ENCODE results near the gene KLF9.

Gene KLF9

GRCh38 chr9:70411930-70412831, 2.3 kb downstream of the KLF9 start:
- H3K9me2 ChIP-seq (ENCODE audit: low read depth, low read length), result no peaks in the 10 kb centered on the region
- H2AFZ ChIP-seq (ENCODE audit: low read length), result no peak overlapping the region
- peaks cover 47% of the 10 kb centered on the region for H3K4me1 ChIP-seq (ENCODE audit: insufficient read depth, low read length, severe bottlenecking)
- peak overlapping the region; percentile 68 for H3K4me3 ChIP-seq (ENCODE audit: low read depth, low read length, poor library complexity, severe bottlenecking)
- no peak overlapping the region for H3K27ac ChIP-seq (ENCODE audit: low read depth, low read length, poor library complexity, severe bottlenecking)
- no peaks in the 10 kb centered on the region for H4K20me1 ChIP-seq (ENCODE audit: insufficient read depth, low read length)
- H3K79me2 ChIP-seq (ENCODE audit: insufficient read depth, low read length), result no peaks in the 10 kb centered on the region
- peak overlapping the region; percentile 61; the same call in 1 of the 2 replicates for H3K9ac ChIP-seq (ENCODE audit: low read length)
- H3K27me3 ChIP-seq (ENCODE audit: insufficient read depth, low read length), result no peaks in the 10 kb centered on the region
- peak overlapping the region; percentile 83 for H3K4me2 ChIP-seq (ENCODE audit: low read length)
- H3K9me3 ChIP-seq (ENCODE audit: low read length), result no peaks in the 10 kb centered on the region
- no peaks in the 10 kb centered on the region for H3K36me3 ChIP-seq (ENCODE audit: insufficient read depth, low read length)
- 0 out of 2 replicates have a peak, but pooled peaks cover 5% of the 10 kb centered on the region for H3F3A ChIP-seq (ENCODE audit: insufficient read depth, low read length)
- TF ChIP-seq EZH2 (IDR thresholded peaks at IDR 0.05; ENCODE audit: borderline replicate concordance, low read length) (no peak), CTCF (IDR thresholded peaks at IDR 0.05; ENCODE audit: low read length) (no peak)

GRCh38 chr9:70411121-70411929, 3.1 kb downstream of the KLF9 start:
- 0 out of 2 replicates have a peak, but pooled peaks cover 5% of the 10 kb centered on the region for H3F3A ChIP-seq (ENCODE audit: insufficient read depth, low read length)
- no peak overlapping the region for H3K27ac ChIP-seq (ENCODE audit: low read depth, low read length, poor library complexity, severe bottlenecking)
- TF ChIP-seq CTCF (IDR thresholded peaks at IDR 0.05; ENCODE audit: low read length) (no peak), EZH2 (IDR thresholded peaks at IDR 0.05; ENCODE audit: borderline replicate concordance, low read length) (no peak)
- no peaks in the 10 kb centered on the region for H3K27me3 ChIP-seq (ENCODE audit: insufficient read depth, low read length)
- H3K4me2 ChIP-seq (ENCODE audit: low read length), result peak overlapping the region; percentile 83
- no peak overlapping the region for H2AFZ ChIP-seq (ENCODE audit: low read length)
- H3K79me2 ChIP-seq (ENCODE audit: insufficient read depth, low read length), result no peaks in the 10 kb centered on the region
- no peaks in the 10 kb centered on the region for H4K20me1 ChIP-seq (ENCODE audit: insufficient read depth, low read length)
- H3K4me3 ChIP-seq (ENCODE audit: low read depth, low read length, poor library complexity, severe bottlenecking), result peak overlapping the region; percentile 68
- no peaks in the 10 kb centered on the region for H3K9me2 ChIP-seq (ENCODE audit: low read depth, low read length)
- H3K4me1 ChIP-seq (ENCODE audit: insufficient read depth, low read length, severe bottlenecking), result peaks cover 46% of the 10 kb centered on the region
- H3K9me3 ChIP-seq (ENCODE audit: low read length), result no peaks in the 10 kb centered on the region
- H3K9ac ChIP-seq (ENCODE audit: low read length), result no peak overlapping the region
- H3K36me3 ChIP-seq (ENCODE audit: insufficient read depth, low read length), result no peaks in the 10 kb centered on the region

DNA sequence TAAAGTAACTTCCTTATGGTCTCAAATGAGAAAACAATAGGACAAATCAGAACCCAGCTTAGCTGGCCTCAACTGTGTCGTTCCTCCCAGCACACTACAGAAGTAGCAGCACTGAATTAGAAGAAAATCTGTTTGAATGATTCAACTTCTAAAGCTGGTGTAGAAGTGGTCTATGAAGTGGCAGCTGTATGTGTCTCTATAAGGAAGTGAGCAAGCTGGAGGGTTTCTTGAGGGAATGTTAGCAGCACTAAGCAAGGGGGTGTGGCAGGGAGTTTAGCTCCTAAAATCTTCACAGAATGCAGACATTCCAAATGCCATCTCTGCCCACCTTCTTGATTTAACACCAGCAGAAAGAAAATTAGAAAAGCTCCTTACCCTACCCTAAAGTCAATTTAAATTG, 4.1 kb downstream of the KLF9 start:
- Histone ChIP-seq H3K9ac (ENCODE audit: low read length) (no peak overlapping the region), H3K79me2 (ENCODE audit: insufficient read depth, low read length) (no peaks in the 10 kb centered on the region)

More for the DNA sequence above, 4.1 kb downstream of the KLF9 start:
- Histone ChIP-seq H3K9me2 (ENCODE audit: low read depth, low read length) (no peaks in the 10 kb centered on the region), H3K36me3 (ENCODE audit: insufficient read depth, low read length) (no peaks in the 10 kb centered on the region), H3K4me2 (ENCODE audit: low read length) (no peak overlapping the region), H3K27me3 (ENCODE audit: insufficient read depth, low read length) (no peaks in the 10 kb centered on the region), H4K20me1 (ENCODE audit: insufficient read depth, low read length) (no peaks in the 10 kb centered on the region), H3K4me3 (ENCODE audit: low read depth, low read length, poor library complexity, severe bottlenecking) (no peak overlapping the region), H2AFZ (ENCODE audit: low read length) (no peak overlapping the region), H3K4me1 (ENCODE audit: insufficient read depth, low read length, severe bottlenecking) (peaks cover 45% of the 10 kb centered on the region), H3F3A (ENCODE audit: insufficient read depth, low read length) (0 out of 2 replicates have a peak, but pooled peaks cover 5% of the 10 kb centered on the region), H3K27ac (ENCODE audit: low read depth, low read length, poor library complexity, severe bottlenecking) (no peak overlapping the region), H3K9me3 (ENCODE audit: low read length) (no peaks in the 10 kb centered on the region)
- TF ChIP-seq CTCF (IDR thresholded peaks at IDR 0.05; ENCODE audit: low read length), result no peak
- no peak for TF ChIP-seq EZH2 (IDR thresholded peaks at IDR 0.05; ENCODE audit: borderline replicate concordance, low read length)
